GM12878 (cell line): ENCODE results near the gene SERPINE2.

Source experiments
- CTCF ChIP-seq, 3 experiments: IDR thresholded peaks in 2 of 3; conservative IDR thresholded peaks in 1 of 3; 2 replicates each; pipeline ENCODE4 v1.5.1; 2011; ENCODE audit warnings: low read depth in 3 of 3, low read length in 3 of 3, mild to moderate bottlenecking in 3 of 3, control low read depth in 2 of 3, moderate library complexity in 2 of 3, inconsistent platforms in 1 of 3, mixed read lengths in 1 of 3; ENCODE audit not compliant: control insufficient read depth in 2 of 3, insufficient read depth in 1 of 3; ENCODE audit errors: extremely low read depth in 1 of 3
- NR2F1 ChIP-seq: fragments of 450-650 bp; conservative IDR thresholded peaks from 2 replicates; pipeline ENCODE4 v1.6.1; 2017; ENCODE audit warnings: mild to moderate bottlenecking

- TF ChIP-seq CTCF (IDR thresholded peaks at IDR 0.05 in 2 of 3, conservative IDR thresholded peaks at IDR 0.05 in 1 of 3; ENCODE audit: control insufficient read depth in 2 of 3, extremely low read depth in 1 of 3, insufficient read depth in 1 of 3, low read depth in 3 of 3, low read length in 3 of 3), result no peak
- no peak for TF ChIP-seq NR2F1
Measured at GRCh38 chr2:224032283-224032682, 6.8 kb downstream of the SERPINE2 start.
